GM19240 (cell line): Measurements from ENCODE around the gene OXLD1.
"Not testable (repeated sequence)": the region's sequence is repeated elsewhere in the genome, so short reads cannot be mapped to it uniquely, and the experiment has no call there.

Source experiments
- DNase-seq: peaks from one replicate; pipeline ENCODE4 v3.0.0; 2011; ENCODE audit warnings: low spot score; ENCODE audit not compliant: insufficient read length

The OXLD1 gene

DNA sequence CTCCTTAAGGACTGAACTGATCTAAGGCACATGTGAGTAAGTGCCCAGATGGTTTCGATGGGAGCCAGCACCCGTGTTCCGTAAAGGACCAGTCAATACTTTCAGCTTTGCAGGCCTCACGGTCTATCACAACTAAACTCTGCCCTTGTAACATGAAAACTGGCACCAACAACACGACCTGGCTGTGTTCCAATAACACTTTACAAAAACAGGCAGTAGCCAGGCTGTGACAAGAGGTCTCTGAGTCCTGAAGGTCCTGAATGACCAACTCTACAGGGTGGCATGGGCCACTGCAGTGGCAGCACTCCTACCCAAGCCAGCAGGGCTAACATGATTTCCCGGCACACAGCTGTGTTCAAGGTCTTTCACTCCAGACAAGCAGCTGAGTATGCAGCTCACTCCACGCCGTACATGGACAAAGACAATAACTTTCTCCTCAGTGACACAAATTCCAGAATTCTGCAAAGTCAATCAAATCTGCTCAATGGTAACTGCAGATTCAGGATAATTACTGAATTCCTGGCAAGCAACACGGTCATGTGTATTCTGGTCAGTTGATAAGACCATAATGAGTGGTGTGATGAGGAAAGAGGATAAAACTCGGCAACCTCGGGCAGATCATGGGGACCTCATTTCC is 44.8 kb downstream of the OXLD1 start:
- DNase-seq, result no peak

DNA sequence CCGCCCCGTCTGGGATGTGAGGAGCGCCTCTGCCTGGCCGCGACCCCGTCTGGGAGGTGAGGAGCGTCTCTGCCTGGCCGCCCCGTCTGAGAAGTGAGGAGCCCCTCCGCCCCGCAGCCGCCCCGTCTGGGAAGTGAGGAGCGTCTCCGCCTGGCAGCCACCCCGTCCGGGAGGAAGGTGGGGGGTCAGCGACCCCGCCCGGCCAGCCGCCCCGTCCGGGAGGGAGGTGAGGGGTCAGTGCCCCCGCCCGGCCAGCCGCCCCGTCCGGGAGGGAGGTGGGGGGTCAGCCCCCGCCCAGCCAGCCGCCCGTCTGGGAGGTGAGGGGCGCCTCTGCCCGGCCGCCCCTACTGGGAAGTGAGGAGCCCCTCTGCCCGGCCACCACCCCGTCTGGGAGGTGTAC is 48.1 kb downstream of the OXLD1 start:
- not testable (repeated sequence) for DNase-seq

DNA sequence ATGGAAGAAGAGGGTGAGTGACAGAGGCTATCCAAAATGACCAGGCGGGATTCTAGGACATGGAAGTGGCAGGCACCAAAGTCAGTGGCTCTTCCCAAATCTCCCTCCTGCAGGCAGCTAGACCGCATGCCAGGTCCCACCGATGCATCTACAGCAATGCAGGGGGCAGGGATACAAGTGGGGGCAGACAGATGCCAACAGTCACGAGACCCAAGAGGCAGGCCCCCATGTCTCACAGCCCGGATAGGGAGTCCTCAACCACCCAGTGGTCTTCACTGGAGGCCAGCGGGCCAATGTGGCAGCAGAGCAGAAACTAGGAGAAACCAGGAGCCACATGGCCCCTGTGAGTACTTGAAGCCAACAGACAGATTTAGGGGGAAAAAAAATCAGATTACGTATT is 49.5 kb downstream of the OXLD1 start:
- DNase-seq, result no peak

DNA sequence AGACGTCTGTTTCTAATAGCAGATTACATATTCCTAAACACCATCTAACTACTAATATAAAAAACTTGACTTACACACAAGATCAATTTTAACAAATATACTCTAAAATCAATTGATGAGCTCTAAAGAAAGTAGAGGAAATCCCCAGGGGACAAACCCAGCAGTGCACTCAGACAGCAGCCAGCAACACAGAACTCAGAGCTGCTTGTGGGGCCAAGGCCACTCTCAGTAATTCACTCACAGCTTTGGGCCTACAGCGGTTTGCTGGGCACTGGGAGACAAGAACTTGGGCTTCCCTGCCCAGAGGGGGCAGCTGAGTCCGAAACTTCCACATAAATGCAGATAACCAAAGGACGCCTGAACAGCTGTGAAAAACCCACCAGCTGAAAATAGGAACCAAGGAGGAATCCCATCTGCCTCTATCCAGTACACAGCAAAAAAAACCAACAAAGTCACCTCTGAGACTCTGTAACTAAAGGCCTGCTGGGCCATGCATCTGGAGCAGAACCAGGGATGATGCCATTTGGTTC is 50.9 kb downstream of the OXLD1 start:
- DNase-seq, result no peak
